Measurements from ENCODE around the gene SPACA4.

DNA sequence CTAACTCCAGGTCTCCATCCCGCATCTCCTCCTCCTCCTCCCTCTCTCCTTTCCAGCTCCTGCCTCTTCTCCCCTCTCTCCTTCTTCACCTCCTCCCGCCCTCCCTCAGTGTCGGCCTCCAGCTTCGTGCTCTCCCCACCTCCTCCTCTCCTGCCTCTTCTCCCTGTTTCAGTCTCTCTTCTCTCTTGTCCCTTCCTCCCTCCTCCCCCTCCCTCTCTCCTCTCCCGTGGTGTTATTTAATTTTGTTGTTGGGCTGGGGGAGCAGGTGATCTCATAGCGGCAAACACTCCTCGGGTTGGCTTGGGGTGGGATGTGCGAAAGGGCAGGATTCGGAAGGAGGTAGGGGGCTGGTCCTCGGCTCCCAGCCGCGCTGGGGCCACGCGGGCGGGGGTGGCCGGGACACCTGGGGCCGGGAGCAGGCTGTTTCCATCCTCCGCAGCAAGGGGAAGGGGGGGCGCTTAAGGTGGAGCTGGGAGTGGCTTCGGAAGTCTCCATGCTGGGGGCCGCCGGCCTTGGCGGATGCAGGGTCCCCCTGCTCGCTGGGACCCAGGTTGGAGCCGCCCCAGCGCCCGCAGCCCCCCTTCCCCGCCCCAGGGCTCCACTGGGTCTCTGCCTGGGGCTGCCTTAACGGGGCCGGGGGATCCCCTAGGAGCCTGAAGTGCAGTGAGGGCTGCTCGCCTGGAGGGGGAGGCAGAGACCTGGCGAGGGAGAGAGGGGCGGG, 39.6 kb downstream of the SPACA4 start, which contains the start of gene CA11:
- TF ChIP-seq, protein P1, sequence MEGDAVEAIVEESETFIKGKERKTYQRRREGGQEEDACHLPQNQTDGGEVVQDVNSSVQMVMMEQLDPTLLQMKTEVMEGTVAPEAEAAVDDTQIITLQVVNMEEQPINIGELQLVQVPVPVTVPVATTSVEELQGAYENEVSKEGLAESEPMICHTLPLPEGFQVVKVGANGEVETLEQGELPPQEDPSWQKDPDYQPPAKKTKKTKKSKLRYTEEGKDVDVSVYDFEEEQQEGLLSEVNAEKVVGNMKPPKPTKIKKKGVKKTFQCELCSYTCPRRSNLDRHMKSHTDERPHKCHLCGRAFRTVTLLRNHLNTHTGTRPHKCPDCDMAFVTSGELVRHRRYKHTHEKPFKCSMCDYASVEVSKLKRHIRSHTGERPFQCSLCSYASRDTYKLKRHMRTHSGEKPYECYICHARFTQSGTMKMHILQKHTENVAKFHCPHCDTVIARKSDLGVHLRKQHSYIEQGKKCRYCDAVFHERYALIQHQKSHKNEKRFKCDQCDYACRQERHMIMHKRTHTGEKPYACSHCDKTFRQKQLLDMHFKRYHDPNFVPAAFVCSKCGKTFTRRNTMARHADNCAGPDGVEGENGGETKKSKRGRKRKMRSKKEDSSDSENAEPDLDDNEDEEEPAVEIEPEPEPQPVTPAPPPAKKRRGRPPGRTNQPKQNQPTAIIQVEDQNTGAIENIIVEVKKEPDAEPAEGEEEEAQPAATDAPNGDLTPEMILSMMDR (optimal IDR thresholded peaks at IDR 0.05 in 1 of 3, IDR thresholded peaks at IDR 0.05 in 1 of 3, conservative IDR thresholded peaks at IDR 0.05 in 1 of 3; ENCODE audit: extremely low read depth in 1 of 3, insufficient read depth in 2 of 3, low read length in 3 of 3), result peak; percentile 54 to 96 (median 91)
- TF ChIP-seq EZH2 (IDR thresholded peaks at IDR 0.05; ENCODE audit: low read length), result no peak
